Stomach (tissue), 9 donors: ENCODE results near the gene LEKR1. TPM values are rescaled to one million over a fixed set of nuclear protein-coding genes. Genes with fewer than 3 reads are reported as not detected.

Source experiments
- DNase-seq, 2 donors: peaks; one replicate each; pipeline versions ENCODE4 v3.0.0 to v3.0.0-alpha.2; 2013 to 2019
- H3K27ac ChIP-seq, 5 donors: fragments of 200-600 bp in 4 of 5; sonication (generic) in 4 of 5; one replicate each; pipeline ENCODE4 v1.5.1; 2013 to 2019; ENCODE audit warnings: mild to moderate bottlenecking in 1 of 5, moderate library complexity in 1 of 5
- H3K27me3 ChIP-seq, 3 donors: fragments of 200-600 bp; sonication (generic); one replicate each; pipeline ENCODE4 v1.5.1; 2017 to 2019; ENCODE audit warnings: mixed run types in 1 of 3
- H3K36me3 ChIP-seq, 4 donors: fragments of 200-600 bp; sonication (generic); 1 replicate in 3 of 4; 2 replicates in 1 of 4; pipeline ENCODE4 v1.5.1; 2016 to 2019
- H3K4me1 ChIP-seq, 4 donors: fragments of 200-600 bp; sonication (generic); one replicate each; pipeline ENCODE4 v1.5.1; 2016 to 2019
- H3K4me3 ChIP-seq, 4 donors: fragments of 200-600 bp; sonication (generic) in 3 of 4; one replicate each; pipeline ENCODE4 v1.5.1; 2016 to 2019; ENCODE audit warnings: mild to moderate bottlenecking in 1 of 4
- H3K9me3 ChIP-seq, 4 donors: fragments of 200-600 bp; sonication (generic); one replicate each; pipeline ENCODE4 v1.5.1; 2016 to 2019
- EP300 ChIP-seq: sonication (generic); formaldehyde crosslinking; IDR thresholded peaks from one replicate; pipeline ENCODE4 v1.6.1; 2017; ENCODE audit warnings: antibody characterized with exemption
- POLR2A ChIP-seq, 4 donors: fragments of 450-650 bp; IDR thresholded peaks; one replicate each; pipeline ENCODE4 v1.6.1; 2016; ENCODE audit warnings: antibody characterized with exemption in 4 of 4, control low read depth in 2 of 4, mild to moderate bottlenecking in 1 of 4, moderate library complexity in 1 of 4
- POLR2AphosphoS5 ChIP-seq, 3 donors: sonication (generic); formaldehyde crosslinking; IDR thresholded peaks; one replicate each; pipeline ENCODE4 v1.6.1; 2016; ENCODE audit warnings: antibody characterized with exemption in 3 of 3
- whole genome bisulfite sequencing, 5 donors: extraction: QIAGEN DNeasy Blood & Tissue Kit in 3 of 5; methylation state at CpG; one replicate each; pipeline versions ENCODE4 v1.1.5 to v1.1.7; 2013 to 2018; 5-methylcytosine and 5-hydroxymethylcytosine counted together
- intact Hi-C: fragments of 100-400 bp; cut with DNase I; formaldehyde crosslinking; loops from one replicate; pipeline ENCODE4 v1.15.1; 2023; ENCODE audit warnings: low total_unique reads
- polyA plus RNA-seq, 3 donors: library from polyadenylated mRNA; stranded (reverse); fragments of 200-250 nt; gene quantifications; one replicate each; pipeline ENCODE4 v1.2.3, GENCODE V29; 2013
- total RNA-seq, 5 donors: library from RNA; depleted of rRNA; stranded (reverse); fragments of >200 nt; gene quantifications; one replicate each; pipeline versions ENCODE4 v1.1.0 to v1.2.3, GENCODE V29; 2014 to 2016
- TF ChIP-seq, protein P1 (sequence below), 7 experiments: fragments of 450-650 bp in 4 of 7; fragments of 200-600 bp in 3 of 7; sonication (generic) in 3 of 7; IDR thresholded peaks; one replicate each; pipeline ENCODE4 v1.5.1; 2016 to 2019; ENCODE audit warnings: antibody characterized with exemption in 7 of 7, control low read depth in 2 of 7, mild to moderate bottlenecking in 1 of 7
- donor health status: healthy with polysubstance abuse.
- donor health status: Bipolar disorder and iron deficiency.
- donor health status: healthy.

Gene LEKR1
- total and polyA plus RNA-seq, 8 donors: 0.31 to 2.6 (median 0.44) TPM; not detected in 3

DNA sequence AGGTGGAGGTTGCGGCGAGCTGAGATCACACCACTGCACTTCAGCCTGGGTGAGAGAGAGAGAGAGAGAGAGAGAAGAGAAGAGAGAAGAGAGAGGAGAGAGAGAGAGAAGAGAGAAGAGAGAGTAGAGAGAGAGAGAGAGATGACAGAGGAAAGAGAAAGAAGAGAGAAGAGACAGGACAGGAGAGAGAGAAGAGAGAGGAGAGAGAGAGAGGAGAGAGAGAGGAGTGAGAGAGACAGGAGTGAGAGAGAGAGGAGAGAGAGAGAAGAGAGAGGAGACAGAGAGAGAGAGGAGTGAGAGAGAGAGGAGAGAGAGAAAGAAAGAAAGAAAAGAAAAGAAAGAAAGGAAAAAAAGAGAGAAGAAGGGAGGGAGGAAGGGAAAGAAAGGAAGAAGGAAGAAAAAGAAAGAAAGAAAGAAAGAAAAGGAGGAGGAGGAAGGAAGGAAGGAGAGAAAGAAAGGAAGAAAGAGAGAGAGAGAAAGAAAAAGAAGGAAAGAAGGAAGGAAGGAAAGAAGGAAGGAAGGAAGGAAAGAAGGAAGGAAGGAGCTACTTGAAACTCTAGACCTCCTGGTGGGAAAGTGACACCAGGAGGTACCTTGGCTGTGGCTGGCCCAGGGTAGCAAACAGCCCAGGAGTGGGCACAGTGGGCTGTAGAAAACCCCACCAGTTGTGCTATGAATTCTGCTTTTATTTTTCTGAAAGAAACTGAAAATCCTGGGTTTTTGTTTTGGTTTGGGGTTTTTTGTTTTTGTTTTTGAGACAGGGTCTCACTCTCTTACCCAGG, 245.8 kb downstream of the LEKR1 start:
- no peak overlapping the region for H3K4me3 ChIP-seq
- no peaks in the 10 kb centered on the region for H3K9me3 ChIP-seq
- TF ChIP-seq, protein P1, sequence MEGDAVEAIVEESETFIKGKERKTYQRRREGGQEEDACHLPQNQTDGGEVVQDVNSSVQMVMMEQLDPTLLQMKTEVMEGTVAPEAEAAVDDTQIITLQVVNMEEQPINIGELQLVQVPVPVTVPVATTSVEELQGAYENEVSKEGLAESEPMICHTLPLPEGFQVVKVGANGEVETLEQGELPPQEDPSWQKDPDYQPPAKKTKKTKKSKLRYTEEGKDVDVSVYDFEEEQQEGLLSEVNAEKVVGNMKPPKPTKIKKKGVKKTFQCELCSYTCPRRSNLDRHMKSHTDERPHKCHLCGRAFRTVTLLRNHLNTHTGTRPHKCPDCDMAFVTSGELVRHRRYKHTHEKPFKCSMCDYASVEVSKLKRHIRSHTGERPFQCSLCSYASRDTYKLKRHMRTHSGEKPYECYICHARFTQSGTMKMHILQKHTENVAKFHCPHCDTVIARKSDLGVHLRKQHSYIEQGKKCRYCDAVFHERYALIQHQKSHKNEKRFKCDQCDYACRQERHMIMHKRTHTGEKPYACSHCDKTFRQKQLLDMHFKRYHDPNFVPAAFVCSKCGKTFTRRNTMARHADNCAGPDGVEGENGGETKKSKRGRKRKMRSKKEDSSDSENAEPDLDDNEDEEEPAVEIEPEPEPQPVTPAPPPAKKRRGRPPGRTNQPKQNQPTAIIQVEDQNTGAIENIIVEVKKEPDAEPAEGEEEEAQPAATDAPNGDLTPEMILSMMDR (IDR thresholded peaks at IDR 0.05): no peak
- TF ChIP-seq POLR2AphosphoS5 (IDR thresholded peaks at IDR 0.05) (no peak), POLR2A (IDR thresholded peaks at IDR 0.05) (no peak), EP300 (no peak)
- no peak for DNase-seq
- 96 to 100% (median 98%) methylated on average over 2 of the region's 2 CpGs for WGBS, 5 donors
- H3K4me1 ChIP-seq: peaks cover 0 to 11% (median under 1%) of the 10 kb centered on the region in 4 donors
- no peaks in the 10 kb centered on the region for H3K36me3 ChIP-seq
- intact Hi-C loops: loop anchor here (10.0 kb wide), 1 partner anchor 527 kb away; no protein-coding TSS in a partner anchor
- no peaks in the 10 kb centered on the region for H3K27me3 ChIP-seq
- H3K27ac ChIP-seq: no peak overlapping the region

DNA sequence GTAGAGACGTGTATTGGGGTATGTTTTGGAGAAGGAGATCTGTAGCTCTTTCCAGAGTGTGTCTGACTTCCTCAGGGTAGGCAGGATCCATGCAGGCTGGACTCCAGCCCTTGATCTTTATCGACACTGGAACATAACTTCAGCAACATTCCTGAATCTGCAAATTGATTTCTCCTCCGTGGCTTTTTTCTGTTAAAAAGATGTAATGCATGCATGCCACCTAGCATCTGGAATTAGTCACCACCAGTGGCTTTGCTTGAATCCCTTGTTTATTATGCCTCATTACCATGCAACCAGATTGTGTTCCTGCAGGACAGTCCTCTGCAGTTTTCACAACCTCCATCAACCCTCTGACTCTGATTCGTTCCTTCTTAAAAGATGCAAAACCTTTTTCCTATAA, 247.7 kb downstream of the LEKR1 start:
- DNase-seq: peak in 1 of 2 donors; percentile 21
- intact Hi-C loops: loop anchor here (10.0 kb wide), 1 partner anchor 529 kb away; no protein-coding TSS in a partner anchor
- Histone ChIP-seq H3K27ac (no peak overlapping the region), H3K4me3 (no peak overlapping the region), H3K4me1 (peaks cover 0 to 18% (median 6%) of the 10 kb centered on the region in 4 donors), H3K27me3 (no peaks in the 10 kb centered on the region), H3K36me3 (no peaks in the 10 kb centered on the region), H3K9me3 (no peaks in the 10 kb centered on the region)
- 59 to 69% (median 66%) methylated on average over 4 of the region's 4 CpGs for WGBS, 5 donors
- TF ChIP-seq POLR2A (IDR thresholded peaks at IDR 0.05) (no peak), POLR2AphosphoS5 (IDR thresholded peaks at IDR 0.05) (no peak), EP300 (no peak)
- TF ChIP-seq, protein P1 (IDR thresholded peaks at IDR 0.05): no peak

DNA sequence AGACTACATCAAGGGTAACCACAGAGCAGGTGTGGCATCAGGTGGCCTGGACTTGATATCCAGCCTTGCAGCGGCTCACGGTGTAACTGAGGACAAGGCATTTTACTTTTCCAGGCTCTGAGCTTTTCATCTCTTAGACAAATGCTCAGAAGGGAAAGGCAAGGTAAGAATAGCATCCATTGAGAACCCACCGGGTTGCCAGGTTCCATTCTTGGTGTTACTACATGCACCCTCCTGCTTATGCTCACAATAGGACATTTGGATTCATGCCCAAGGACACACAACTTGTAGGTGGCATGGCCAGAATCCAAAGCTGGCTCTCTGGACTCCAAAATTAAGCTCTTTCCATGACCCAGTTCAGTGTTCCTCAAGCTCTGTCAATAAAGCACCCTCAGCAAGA, 248.3 kb downstream of the LEKR1 start:
- H3K4me3 ChIP-seq: no peak overlapping the region
- intact Hi-C loops: loop anchor here (10.0 kb wide), 1 partner anchor 530 kb away; no protein-coding TSS in a partner anchor
- no peak for DNase-seq
- TF ChIP-seq POLR2A (IDR thresholded peaks at IDR 0.05) (no peak), POLR2AphosphoS5 (IDR thresholded peaks at IDR 0.05) (no peak), EP300 (no peak)
- TF ChIP-seq, protein P1 (IDR thresholded peaks at IDR 0.05): no peak
- peaks cover 0 to 20% (median 6%) of the 10 kb centered on the region in 4 donors for H3K4me1 ChIP-seq
- H3K27ac ChIP-seq: no peak overlapping the region
- no peaks in the 10 kb centered on the region for H3K27me3 ChIP-seq
- 79 to 91% (median 82%) methylated on average over 3 of the region's 3 CpGs for WGBS, 5 donors
- no peaks in the 10 kb centered on the region for H3K9me3 ChIP-seq
- H3K36me3 ChIP-seq: no peaks in the 10 kb centered on the region

DNA sequence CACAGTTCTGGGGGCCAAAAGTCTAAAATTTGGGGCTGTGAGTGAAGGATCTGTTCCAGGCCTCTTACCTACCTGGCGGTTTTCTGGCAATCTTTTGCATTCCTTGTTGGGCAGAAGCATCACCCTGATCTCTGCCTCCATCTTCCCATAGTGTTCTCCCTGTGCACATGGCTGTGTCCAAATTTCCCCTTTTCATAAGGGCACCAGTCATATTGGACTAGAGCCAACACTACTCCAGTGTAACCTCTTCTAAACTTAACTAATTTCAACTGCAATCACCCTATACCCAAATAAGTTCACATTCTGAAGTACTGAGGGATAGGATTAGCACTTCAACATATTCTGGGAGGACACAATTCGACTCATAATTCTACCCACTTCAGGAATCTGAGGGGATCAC, 248.8 kb downstream of the LEKR1 start:
- 84 to 98% (median 92%) methylated on average over 2 of the region's 2 CpGs for WGBS, 5 donors
- H3K36me3 ChIP-seq: no peaks in the 10 kb centered on the region
- H3K4me3 ChIP-seq: no peak overlapping the region
- DNase-seq: no peak
- intact Hi-C loops: loop anchor here (10.0 kb wide), 1 partner anchor 530 kb away; no protein-coding TSS in a partner anchor
- H3K4me1 ChIP-seq: peaks cover 0 to 20% (median 6%) of the 10 kb centered on the region in 4 donors
- no peak overlapping the region for H3K27ac ChIP-seq
- H3K27me3 ChIP-seq: no peaks in the 10 kb centered on the region
- TF ChIP-seq POLR2A (IDR thresholded peaks at IDR 0.05): no peak
- TF ChIP-seq POLR2AphosphoS5 (IDR thresholded peaks at IDR 0.05): no peak
- no peak for TF ChIP-seq EP300
- TF ChIP-seq, protein P1 (IDR thresholded peaks at IDR 0.05): no peak
- H3K9me3 ChIP-seq: no peaks in the 10 kb centered on the region
